Stimulated activated naive CD4-positive, alpha-beta T cell (primary cell): Measurements from ENCODE around the gene CLDN12.

ENCODE experiments used
- DNase-seq, 6 experiments: peaks; one replicate each; lab custom pipeline; 2025; lab: John Stamatoyannopoulos, UW

Gene CLDN12

GRCh38 chr7:90403174-90404113 is at the start of gene CLDN12:
Gene CLDN12 (plus strand): TSS chr7:90403461. CDS start chr7:90412677, 9,216 bp downstream.
- DNase-seq = peak; percentile 53 to 76 (median 63)

- no peak for DNase-seq
Observed at GRCh38 chr7:90383422-90383821, 19.8 kb upstream of the CLDN12 start.

GRCh38 chr7:90383861-90384260 is 19.4 kb upstream of the CLDN12 start:
- DNase-seq = no peak

GRCh38 chr7:90384433-90384832 is 18.8 kb upstream of the CLDN12 start:
- no peak for DNase-seq

- no peak for DNase-seq
Observed at GRCh38 chr7:90387470-90388240, 15.6 kb upstream of the CLDN12 start.

DNA sequence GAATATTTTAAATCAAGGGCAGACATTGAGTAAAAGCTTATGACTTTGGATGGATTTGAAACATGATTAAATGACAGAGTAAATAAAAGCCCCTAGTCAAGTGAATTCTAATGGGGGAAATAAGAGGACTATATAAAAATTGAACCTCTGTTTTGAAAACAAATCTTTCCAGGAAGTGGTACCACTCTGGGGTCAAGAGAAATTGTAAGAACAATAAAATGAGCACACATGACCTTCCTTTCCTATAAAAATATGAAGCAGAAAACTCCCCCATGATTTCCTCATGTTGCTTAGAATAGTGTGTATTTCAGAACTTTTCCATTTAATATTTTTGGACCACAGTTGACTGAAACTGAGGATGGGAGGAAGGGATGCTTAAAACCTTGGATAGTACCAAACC is 12.3 kb upstream of the CLDN12 start:
- no peak for DNase-seq

DNA sequence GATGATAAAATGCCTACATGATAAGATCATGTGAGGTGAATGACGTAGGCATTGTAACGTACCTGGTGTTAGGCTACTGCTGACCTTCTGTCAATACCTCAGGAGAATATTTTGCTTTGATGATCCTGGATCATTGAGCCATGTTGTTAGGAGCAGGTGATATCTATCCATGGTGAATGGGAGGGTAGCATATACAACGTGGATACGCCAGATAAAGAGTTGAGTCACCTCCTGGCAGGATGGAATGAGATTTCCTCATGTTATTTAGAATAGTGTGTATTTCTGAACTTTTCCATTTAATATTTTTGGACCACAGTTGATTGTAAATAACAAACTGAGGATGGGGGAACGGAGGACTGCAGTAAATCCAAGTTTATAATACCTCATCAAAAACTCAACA is 11.8 kb upstream of the CLDN12 start:
- DNase-seq = no peak

- no peak for DNase-seq
Observed at GRCh38 chr7:90396420-90396819, 6.8 kb upstream of the CLDN12 start.

GRCh38 chr7:90401989-90402388 is 1.3 kb upstream of the CLDN12 start:
- DNase-seq = no peak

GRCh38 chr7:90402785-90403173 is 482 bp upstream of the CLDN12 start:
- DNase-seq = no peak

DNA sequence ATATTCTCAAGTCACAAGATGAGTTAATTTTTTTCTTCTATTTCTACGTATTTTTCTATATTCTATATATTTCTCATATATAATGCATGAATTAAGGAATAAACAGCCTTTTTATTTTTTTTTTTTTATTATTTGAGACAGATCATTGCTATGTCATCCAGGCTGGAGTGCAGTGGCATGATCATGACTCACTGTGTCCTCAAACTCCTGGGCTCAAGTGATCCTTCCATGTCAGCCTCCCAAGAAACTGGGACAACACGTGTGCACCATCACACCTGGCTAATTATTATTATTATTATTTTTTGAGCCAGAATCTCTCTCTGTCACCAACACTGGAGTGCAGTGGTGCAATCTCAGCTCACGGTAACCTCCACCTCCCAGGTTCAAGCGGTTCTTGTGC is 1.5 kb downstream of the CLDN12 start:
- no peak for DNase-seq

DNA sequence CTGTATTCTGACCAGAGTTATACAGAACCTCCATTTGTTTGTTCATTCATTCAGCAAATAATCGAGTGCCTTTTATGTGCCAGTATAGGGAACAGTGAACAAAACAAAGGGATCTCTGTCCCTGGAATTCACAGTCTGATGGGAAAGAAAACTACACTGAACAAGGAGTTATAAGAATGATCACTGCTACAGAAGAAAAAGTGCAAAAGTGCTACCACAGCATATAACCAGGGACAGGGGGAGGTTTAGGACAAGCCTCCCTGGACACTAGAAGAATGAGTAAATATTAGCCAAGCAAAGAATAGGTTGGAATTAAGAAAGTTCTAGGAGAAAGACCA is 4.2 kb downstream of the CLDN12 start:
- DNase-seq = no peak

DNA sequence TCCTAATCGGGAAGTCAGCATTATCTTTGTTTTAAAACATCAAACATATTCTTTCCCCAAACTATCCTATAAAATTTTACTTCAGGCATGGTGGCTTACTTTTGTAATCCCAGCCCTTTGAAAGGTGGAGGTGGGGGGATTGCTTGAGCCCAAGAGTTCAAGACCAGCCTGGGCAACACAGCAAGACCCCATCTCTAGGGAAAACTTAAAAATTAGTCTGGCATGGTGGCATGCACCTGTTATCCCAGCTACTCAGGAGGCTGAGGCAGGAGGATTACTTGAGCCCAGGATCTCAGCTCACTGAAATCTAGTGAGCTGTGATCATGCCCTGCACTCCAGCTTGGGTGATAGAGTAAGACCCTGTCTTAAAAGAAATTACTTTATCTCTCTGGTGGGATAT is 4.9 kb downstream of the CLDN12 start:
- no peak for DNase-seq

DNA sequence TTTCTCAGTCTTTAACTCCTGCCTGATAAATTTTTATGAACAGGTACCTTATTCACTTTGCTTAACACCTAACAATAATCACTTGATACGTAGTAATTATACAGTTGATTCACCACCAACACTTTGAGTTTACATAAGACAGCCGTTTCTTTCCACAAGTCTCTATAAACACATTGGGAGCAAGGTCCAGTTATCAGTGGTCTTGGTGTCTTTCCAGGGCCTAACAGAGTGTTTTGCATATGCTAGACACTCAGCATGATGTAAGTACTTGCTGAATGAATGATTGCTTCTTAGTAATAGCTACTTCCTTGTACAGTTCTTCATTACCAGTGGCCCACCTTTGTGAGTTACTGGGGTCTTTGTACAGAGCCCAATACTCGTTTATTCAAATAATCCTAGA is 6.4 kb downstream of the CLDN12 start:
- no peak for DNase-seq

DNA sequence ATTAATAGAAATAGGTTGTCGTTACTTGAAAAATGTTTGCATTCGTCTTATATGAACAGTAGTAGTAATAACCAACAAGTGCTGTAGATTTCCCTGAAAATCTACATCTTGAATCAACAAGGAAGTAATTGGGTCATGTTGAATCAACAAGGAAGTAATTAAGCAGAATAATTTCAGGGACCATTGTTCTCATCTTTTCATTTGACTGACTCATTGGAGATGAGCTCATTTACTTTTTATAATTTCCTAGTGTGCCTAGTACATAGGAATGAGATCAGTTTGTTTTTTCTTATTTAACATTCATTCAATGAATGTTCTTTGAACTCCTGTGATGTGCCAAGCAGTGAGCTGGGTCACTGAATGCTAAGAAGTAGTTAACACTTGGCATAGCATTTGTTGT is 8.2 kb downstream of the CLDN12 start:
- DNase-seq = no peak

DNA sequence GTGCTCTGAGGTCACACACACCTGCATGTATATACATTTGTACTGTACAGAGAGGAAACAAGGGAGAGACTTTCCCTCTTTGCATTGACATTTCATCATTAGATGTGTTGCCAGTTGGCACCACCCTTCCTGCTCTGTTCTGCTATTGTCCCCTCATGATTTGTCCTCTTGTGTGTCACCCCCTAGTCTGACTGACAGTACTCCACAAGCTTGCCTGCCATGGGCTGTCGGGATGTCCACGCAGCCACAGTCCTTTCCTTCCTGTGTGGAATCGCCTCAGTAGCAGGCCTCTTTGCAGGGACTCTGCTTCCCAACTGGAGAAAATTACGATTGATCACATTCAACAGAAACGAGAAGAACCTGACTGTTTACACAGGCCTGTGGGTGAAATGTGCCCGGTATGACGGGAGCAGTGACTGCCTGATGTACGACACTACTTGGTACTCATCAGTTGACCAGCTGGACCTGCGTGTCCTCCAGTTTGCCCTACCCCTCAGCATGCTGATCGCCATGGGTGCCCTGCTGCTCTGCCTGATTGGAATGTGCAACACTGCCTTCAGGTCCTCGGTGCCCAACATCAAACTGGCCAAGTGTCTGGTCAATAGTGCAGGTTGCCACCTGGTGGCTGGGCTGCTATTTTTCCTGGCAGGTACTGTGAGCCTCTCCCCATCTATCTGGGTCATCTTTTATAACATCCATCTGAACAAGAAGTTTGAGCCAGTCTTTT is 9.4 kb downstream of the CLDN12 start:
- peak in 1 of 6 experiments; percentile 0 for DNase-seq

DNA sequence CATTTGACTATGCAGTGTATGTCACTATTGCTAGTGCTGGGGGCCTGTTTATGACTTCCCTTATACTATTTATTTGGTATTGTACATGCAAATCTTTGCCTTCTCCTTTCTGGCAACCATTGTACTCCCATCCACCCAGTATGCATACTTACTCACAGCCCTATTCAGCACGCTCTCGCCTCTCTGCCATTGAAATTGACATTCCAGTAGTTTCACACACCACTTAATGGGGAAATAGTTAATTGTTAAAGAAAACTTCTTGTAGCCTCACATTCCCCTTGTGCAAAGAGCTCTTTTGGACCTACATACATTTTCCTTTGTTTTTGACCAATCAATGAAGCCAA is 9.9 kb downstream of the CLDN12 start:
- DNase-seq = no peak

GRCh38 chr7:90421651-90422050 is 18.4 kb downstream of the CLDN12 start:
- DNase-seq = no peak

GRCh38 chr7:90424720-90425119 is 21.5 kb downstream of the CLDN12 start:
- DNase-seq = no peak

DNA sequence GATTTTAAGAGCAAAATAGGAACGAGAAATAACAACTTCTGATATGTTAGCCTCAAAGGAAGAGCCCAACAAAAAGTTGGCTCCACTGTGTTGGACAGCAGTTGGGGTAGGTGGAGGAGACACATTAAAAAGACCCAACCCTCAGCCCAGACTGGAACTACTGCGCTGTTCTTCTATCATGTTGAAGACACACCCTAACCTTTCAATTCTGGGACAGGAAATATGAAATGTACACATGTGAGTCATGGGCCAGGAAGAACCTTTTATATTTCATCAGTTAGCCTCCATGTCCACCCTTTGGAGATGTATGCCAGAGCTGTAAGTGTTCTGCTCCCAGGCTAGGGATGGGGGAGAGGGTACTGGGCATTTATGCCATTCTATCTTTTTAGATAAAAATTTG is 22.1 kb downstream of the CLDN12 start:
- DNase-seq = no peak

- DNase-seq = no peak
Observed at GRCh38 chr7:90430614-90431460, 27.6 kb downstream of the CLDN12 start.

GRCh38 chr7:90432752-90433151 is 29.5 kb downstream of the CLDN12 start:
- DNase-seq = no peak
